HG02623 (cell line): ENCODE data around the gene CPNE4.

ENCODE experiments used
- ATAC-seq: cut with Tn5 transposase; IDR thresholded peaks from one replicate; pipeline ENCODE4 v1.9.1; 2021; ENCODE audit warnings: moderate library complexity; ENCODE audit not compliant: unreplicated experiment

The CPNE4 gene

GRCh38 chr3:131485119-131485518, 549.7 kb downstream of the CPNE4 start:
- ATAC-seq: no peak

DNA sequence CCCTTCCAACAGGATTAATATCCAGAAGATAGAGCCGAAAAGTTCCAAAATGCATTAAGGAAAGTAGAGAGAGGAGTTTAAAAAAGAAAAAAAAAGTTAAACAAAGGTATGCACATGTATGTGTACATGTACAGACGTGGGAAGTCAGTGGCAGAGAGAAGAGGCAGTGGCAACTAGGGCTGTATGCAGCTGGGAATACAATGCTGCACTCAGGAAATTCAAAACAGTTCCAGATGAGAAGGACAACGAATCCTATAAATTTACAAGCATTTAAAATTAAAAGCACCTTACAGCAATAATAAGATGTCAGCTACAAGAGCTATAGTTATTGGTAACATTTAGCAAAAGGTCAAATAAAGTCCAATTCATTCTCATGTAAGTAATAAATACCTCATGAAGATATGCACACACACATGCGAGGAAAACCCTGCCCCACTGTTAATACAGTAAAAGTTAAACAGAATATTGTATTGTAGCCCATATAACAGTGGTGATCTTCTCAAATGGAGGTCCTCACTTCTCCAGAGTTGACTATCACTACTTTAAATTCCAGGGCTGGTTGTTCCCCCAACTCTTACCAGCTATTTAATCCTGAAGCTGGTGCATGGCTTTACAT, 550.2 kb downstream of the CPNE4 start:
- no peak for ATAC-seq
